ENCODE data around the gene PPM1M. TPM values are rescaled to one million over a fixed set of nuclear protein-coding genes. Genes with fewer than 3 reads are reported as not detected.

Gene PPM1M
- polyA plus RNA-seq, 1 of the 3 experiments (the other 2 are of a cell fraction) = 19.2 TPM

DNA sequence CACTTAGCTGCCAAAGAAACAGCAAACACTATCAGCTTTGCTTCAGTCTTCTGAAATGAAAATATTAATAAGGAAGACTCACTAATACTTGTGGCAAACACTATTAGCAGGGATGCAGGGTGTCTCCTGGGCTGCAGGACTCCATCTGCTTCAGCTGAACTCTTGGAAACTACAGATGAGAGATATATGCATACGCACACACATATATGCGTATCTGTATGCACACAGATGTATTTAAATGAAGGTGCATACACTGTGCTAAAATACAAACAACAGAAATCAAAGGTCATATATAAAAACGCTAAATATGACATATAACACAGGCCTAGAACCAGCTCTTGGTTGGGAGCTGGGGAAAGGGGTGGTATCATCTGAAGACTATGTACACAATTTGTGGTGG lies 10.6 kb downstream of the PPM1M start:
- Histone ChIP-seq H3K36me3 (replicated peaks in 1 of 2; ENCODE audit: control insufficient read depth in 1 of 2, insufficient read depth in 2 of 2, low read length in 1 of 2) (peaks cover 64 to 72% of the 10 kb centered on the region in 2 experiments), H3K27ac (ENCODE audit: low read depth in 2 of 2, low read length in 1 of 2) (no peak overlapping the region), H3K4me3 (ENCODE audit: low read depth in 2 of 2, low read length in 1 of 2) (no peak overlapping the region), H3K9me2 (no peaks in the 10 kb centered on the region), H3K4me1 (ENCODE audit: control insufficient read depth in 1 of 2, insufficient read depth in 2 of 2, low read depth in 1 of 2, low read length in 1 of 2) (no peaks in the 10 kb centered on the region), H3K79me2 (ENCODE audit: insufficient read depth) (peaks cover 43% of the 10 kb centered on the region), H3K9me3 (no peaks in the 10 kb centered on the region), H3F3A (replicated peaks; ENCODE audit: insufficient read depth) (peaks cover 12% of the 10 kb centered on the region), H2AFZ (ENCODE audit: low read depth) (no peak overlapping the region), H3K27me3 (ENCODE audit: insufficient read depth) (no peaks in the 10 kb centered on the region), H3K9ac (no peak overlapping the region), H4K20me1 (ENCODE audit: insufficient read depth) (no peaks in the 10 kb centered on the region), H3K4me2 (no peak overlapping the region)
- POLR2A ChIA-PET = no interaction called here
- no peak for TF ChIP-seq SIN3A (IDR thresholded peaks at IDR 0.05; ENCODE audit: borderline replicate concordance, low read depth, low read length)
- no peak for TF ChIP-seq EZH2phosphoT487 (IDR thresholded peaks at IDR 0.05; ENCODE audit: borderline replicate concordance, low read depth)
- no peak for TF ChIP-seq SMC3 (IDR thresholded peaks at IDR 0.05; ENCODE audit: low read depth, low read length)
- no peak for TF ChIP-seq RXRA (IDR thresholded peaks at IDR 0.05; ENCODE audit: borderline replicate concordance, low read depth)
- TF ChIP-seq MXI1 (IDR thresholded peaks at IDR 0.05; ENCODE audit: low read depth, low read length) = no peak
- TF ChIP-seq MEF2A (IDR thresholded peaks at IDR 0.05; ENCODE audit: borderline replicate concordance, low read depth) = no peak
- no peak for TF ChIP-seq TCF12 (IDR thresholded peaks at IDR 0.05)
- no peak for TF ChIP-seq RAD21 (IDR thresholded peaks at IDR 0.05; ENCODE audit: low read length)
- no peak for TF ChIP-seq USF2 (IDR thresholded peaks at IDR 0.05; ENCODE audit: borderline replicate concordance, low read depth, low read length)
- TF ChIP-seq, protein P1, sequence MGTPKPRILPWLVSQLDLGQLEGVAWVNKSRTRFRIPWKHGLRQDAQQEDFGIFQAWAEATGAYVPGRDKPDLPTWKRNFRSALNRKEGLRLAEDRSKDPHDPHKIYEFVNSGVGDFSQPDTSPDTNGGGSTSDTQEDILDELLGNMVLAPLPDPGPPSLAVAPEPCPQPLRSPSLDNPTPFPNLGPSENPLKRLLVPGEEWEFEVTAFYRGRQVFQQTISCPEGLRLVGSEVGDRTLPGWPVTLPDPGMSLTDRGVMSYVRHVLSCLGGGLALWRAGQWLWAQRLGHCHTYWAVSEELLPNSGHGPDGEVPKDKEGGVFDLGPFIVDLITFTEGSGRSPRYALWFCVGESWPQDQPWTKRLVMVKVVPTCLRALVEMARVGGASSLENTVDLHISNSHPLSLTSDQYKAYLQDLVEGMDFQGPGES (IDR thresholded peaks at IDR 0.05; ENCODE audit: low read depth, low read length) = no peak
- no peak for TF ChIP-seq EP300 (IDR thresholded peaks at IDR 0.05; ENCODE audit: borderline replicate concordance in 1 of 2, low read depth in 1 of 2, low read length in 1 of 2)
- no peak for TF ChIP-seq POLR2AphosphoS5 (IDR thresholded peaks at IDR 0.05; ENCODE audit: low read depth, low read length)
- TF ChIP-seq, protein P2, sequence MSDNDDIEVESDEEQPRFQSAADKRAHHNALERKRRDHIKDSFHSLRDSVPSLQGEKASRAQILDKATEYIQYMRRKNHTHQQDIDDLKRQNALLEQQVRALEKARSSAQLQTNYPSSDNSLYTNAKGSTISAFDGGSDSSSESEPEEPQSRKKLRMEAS (IDR thresholded peaks at IDR 0.05; ENCODE audit: low read depth) = no peak
- TF ChIP-seq TAF1 (IDR thresholded peaks at IDR 0.05; ENCODE audit: borderline replicate concordance, low read depth, low read length) = no peak
- no peak for TF ChIP-seq GATA2 (CRISPR knock-in tag; IDR thresholded peaks at IDR 0.05)
- 96% methylated on average over 3 of the region's 3 CpGs for WGBS (ENCODE audit: low lambda C conversion rate)
- DNase-seq = no peak
- CTCF ChIA-PET = no interaction called here

DNA sequence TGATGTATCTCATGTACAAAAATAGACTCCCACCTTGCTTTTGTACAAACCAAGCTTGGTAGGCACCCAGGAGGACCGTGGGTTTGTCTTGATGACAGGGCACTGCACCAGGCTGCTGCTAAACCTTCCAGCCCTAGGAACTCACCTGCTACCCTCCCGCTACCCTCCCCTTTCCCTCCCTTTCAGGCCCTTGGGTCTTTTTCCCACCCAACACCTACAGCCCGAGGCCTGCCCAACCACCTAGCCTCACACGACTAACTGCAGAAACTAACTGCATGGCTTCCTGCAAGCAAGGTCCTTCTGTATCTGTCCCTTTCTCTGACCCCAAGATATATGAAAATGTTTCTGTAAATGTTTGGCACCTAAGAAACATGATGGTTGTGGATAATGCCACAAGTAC lies 11.1 kb downstream of the PPM1M start:
- POLR2A ChIA-PET = no interaction called here
- TF ChIP-seq EZH2phosphoT487 (IDR thresholded peaks at IDR 0.05; ENCODE audit: borderline replicate concordance, low read depth) (no peak), REST (IDR thresholded peaks at IDR 0.05; ENCODE audit: low read depth, low read length) (no peak), RCOR1 (IDR thresholded peaks at IDR 0.05; ENCODE audit: low read length) (no peak), GATA2 (CRISPR knock-in tag; IDR thresholded peaks at IDR 0.05) (no peak), POLR2AphosphoS5 (IDR thresholded peaks at IDR 0.05; ENCODE audit: low read depth, low read length) (no peak), NFIC (IDR thresholded peaks at IDR 0.05; ENCODE audit: borderline replicate concordance) (no peak), EP300 (IDR thresholded peaks at IDR 0.05; ENCODE audit: borderline replicate concordance in 1 of 2, low read depth in 1 of 2, low read length in 1 of 2) (no peak), RXRA (IDR thresholded peaks at IDR 0.05; ENCODE audit: borderline replicate concordance, low read depth) (no peak), RAD21 (IDR thresholded peaks at IDR 0.05; ENCODE audit: low read length) (no peak), USF2 (IDR thresholded peaks at IDR 0.05; ENCODE audit: borderline replicate concordance, low read depth, low read length) (no peak), ELF1 (IDR thresholded peaks at IDR 0.05) (no peak)
- TF ChIP-seq, protein P1 (IDR thresholded peaks at IDR 0.05; ENCODE audit: low read depth, low read length) = no peak

More for the DNA sequence above, 11.1 kb downstream of the PPM1M start:
- Histone ChIP-seq H3K9ac (no peak overlapping the region), H3K79me2 (ENCODE audit: insufficient read depth) (peaks cover 48% of the 10 kb centered on the region), H4K20me1 (ENCODE audit: insufficient read depth) (peaks cover under 1% of the 10 kb centered on the region; the same call in 1 of the 2 replicates), H3K9me2 (no peaks in the 10 kb centered on the region), H3F3A (replicated peaks; ENCODE audit: insufficient read depth) (peaks cover 14% of the 10 kb centered on the region), H3K36me3 (replicated peaks in 1 of 2; ENCODE audit: control insufficient read depth in 1 of 2, insufficient read depth in 2 of 2, low read length in 1 of 2) (peaks cover 69 to 77% of the 10 kb centered on the region in 2 experiments), H3K27ac (ENCODE audit: low read depth in 2 of 2, low read length in 1 of 2) (no peak overlapping the region), H3K27me3 (ENCODE audit: insufficient read depth) (no peaks in the 10 kb centered on the region), H3K4me3 (ENCODE audit: low read depth in 2 of 2, low read length in 1 of 2) (no peak overlapping the region), H3K4me1 (ENCODE audit: control insufficient read depth in 1 of 2, insufficient read depth in 2 of 2, low read depth in 1 of 2, low read length in 1 of 2) (no peaks in the 10 kb centered on the region), H3K4me2 (no peak overlapping the region), H2AFZ (ENCODE audit: low read depth) (no peak overlapping the region), H3K9me3 (no peaks in the 10 kb centered on the region)
- DNase-seq = no peak
- WGBS (ENCODE audit: low lambda C conversion rate) = 99% methylated on average over 4 of the region's 4 CpGs
- CTCF ChIA-PET = no interaction called here

All from SK-N-SH (cell line).